ENCODE results near the gene SWT1. TPM values are rescaled to one million over a fixed set of nuclear protein-coding genes. Genes with fewer than 3 reads are reported as not detected.

The SWT1 gene
- total and polyA plus RNA-seq, 7 donors: 1.7 to 6.1 (median 3.6) TPM

DNA sequence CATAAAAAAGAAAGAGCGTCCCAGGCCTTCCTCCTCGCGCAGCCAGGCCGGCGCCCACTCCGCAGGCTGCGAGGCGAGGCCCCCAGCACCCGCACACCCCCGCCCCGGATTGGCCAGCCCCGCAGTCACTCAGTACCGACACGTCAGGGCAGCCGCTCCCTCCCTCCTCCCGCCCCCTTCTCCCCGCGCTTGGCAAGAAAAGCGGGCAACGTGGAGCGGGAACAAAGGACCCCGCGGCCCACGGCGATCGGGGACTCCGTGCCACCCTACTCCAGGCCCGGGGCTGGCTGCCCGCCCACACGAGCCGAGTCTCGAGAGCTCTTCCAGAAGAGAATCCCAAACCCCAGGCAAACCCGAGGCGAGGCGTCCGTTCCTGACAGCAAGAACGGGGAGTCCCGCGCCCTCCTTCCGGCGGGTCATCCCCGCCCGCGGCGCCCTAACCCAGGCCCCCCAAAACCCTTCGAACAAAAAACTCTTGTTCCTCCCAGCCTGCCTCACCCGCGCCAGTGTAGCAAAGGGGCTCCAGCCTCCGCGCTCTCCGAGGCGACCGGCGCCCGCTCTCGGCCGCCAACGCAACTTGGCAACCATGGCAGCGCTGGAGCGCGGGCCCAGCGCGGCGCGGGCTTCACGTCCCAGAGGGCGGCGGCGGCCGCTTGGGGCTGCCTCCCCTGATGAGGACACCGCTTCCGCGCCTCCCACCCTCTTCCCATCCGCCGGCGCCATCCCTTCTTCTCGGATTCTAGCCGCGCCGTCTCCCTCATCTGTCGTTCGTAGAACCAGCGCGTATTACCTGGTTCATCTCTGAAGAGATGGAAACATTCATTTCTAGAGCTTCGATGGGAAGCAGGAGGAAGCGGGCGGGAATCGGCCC, 159.4 kb downstream of the SWT1 start:
- Histone ChIP-seq H3K4me1 (peaks cover 40% of the 10 kb centered on the region), H3K36me3 (ENCODE audit: insufficient read depth in 1 of 2, low read depth in 1 of 2) (no peaks in the 10 kb centered on the region), H3K27ac (peak overlapping the region; percentile 91), H3K4me3 (peak overlapping the region; percentile 92), H3K9me3 (no peaks in the 10 kb centered on the region), H3K27me3 (ENCODE audit: insufficient read depth in 3 of 3, low read length in 2 of 3) (no peaks in the 10 kb centered on the region)
- peak; percentile 96 to 97 for DNase-seq
- intact Hi-C loops (cut with DNase I): loop anchor here (5.0 to 10.0 kb wide), 3 partner anchors 281 to 358 kb away; no protein-coding TSS in a partner anchor
- 0 to 1% (median 1%) methylated on average over 65 to 88 of the region's 88 CpGs for WGBS, 3 donors
- TF ChIP-seq, protein P1, sequence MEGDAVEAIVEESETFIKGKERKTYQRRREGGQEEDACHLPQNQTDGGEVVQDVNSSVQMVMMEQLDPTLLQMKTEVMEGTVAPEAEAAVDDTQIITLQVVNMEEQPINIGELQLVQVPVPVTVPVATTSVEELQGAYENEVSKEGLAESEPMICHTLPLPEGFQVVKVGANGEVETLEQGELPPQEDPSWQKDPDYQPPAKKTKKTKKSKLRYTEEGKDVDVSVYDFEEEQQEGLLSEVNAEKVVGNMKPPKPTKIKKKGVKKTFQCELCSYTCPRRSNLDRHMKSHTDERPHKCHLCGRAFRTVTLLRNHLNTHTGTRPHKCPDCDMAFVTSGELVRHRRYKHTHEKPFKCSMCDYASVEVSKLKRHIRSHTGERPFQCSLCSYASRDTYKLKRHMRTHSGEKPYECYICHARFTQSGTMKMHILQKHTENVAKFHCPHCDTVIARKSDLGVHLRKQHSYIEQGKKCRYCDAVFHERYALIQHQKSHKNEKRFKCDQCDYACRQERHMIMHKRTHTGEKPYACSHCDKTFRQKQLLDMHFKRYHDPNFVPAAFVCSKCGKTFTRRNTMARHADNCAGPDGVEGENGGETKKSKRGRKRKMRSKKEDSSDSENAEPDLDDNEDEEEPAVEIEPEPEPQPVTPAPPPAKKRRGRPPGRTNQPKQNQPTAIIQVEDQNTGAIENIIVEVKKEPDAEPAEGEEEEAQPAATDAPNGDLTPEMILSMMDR (IDR thresholded peaks at IDR 0.05): no peak
- peak; percentile 82 to 89 (median 84) for ATAC-seq

DNA sequence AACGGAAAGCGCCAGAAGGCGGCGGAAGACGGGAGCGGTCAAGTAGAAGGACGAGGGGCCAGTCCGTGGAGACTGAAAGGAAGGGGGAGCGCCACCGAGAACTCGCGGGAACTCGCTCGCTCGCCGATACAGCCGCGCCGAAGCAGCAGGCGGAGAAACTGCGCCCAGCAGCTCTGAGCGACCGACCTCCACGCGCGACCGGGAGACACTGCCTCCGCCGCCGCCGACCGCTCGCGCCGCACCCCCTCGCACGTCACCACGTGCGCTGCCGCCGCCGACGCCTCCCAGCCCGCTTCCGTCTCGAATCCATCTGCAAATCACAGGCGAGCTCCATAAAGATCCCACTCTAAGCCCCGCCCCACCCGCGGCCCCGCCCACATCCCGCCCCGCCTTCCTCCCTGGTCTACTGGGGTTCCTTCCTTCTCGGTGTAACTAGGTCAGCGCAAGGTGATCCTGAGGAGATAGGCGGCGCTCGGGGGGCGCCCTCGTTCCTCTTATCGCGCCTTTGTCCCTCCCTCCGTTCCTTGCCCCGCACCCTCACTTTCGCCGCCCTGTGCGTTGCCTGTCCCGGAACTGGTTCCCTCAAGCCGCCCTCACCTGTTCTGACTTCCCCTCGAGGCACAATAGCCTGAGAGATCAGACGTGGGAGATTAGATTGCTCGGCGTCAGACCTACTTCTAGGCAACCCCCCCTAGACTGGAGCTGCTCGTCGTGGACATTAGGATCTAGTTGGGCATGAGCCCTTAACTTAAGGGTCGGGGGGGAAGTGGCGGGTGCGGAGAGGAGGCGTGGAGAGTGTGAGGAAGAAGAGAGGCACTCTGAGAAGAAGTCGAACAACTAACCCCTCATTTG, 160.3 kb downstream of the SWT1 start, which contains the start of gene IVNS1ABP:
Gene IVNS1ABP (minus strand): TSS at position 210 of the 852 bp plus-strand sequence. CDS start 7,750 bp downstream, outside the sequence.
- Histone ChIP-seq H3K4me3 (peak within 1 kb of the TSS; percentile 92), H3K9me3 (no peaks in the 10 kb centered on the region), H3K27ac (peak within 1 kb of the TSS; percentile 91), H3K27me3 (ENCODE audit: insufficient read depth in 3 of 3, low read length in 2 of 3) (no peaks in the 10 kb centered on the region), H3K4me1 (peaks cover 33% of the 10 kb centered on the region), H3K36me3 (ENCODE audit: insufficient read depth in 1 of 2, low read depth in 1 of 2) (no peaks in the 10 kb centered on the region)
- ATAC-seq (peak; percentile 92 to 93 (median 92)), DNase-seq (peak; percentile 93 to 96)
- intact Hi-C loops (cut with DNase I): loop anchor here (5.0 to 10.0 kb wide), 3 partner anchors 280 to 358 kb away; no protein-coding TSS in a partner anchor
- TF ChIP-seq, protein P1 (IDR thresholded peaks at IDR 0.05): no peak
- WGBS, 3 donors: 1 to 2% (median 1%) methylated on average over 58 to 80 of the region's 80 CpGs

DNA sequence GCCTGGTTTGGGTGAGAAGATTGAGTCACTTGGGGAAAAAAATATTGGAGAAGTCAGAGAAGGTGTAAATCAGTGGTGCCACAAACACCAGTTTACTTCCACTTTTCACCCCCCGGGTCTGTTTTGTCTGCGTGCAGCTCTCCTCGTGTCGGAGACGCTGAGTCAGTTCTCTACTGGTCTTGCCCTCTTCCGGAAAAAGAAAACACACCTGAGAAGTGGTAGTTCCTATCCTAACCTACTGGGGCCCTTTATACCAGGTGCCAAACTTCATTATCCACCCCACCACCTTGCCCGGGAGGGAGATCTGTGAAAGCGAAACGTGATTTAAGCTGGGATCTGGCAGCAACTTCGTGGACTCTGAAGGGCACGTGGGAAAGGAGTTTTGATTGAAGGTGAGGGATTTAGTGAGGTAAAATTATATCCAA, 160.9 kb downstream of the SWT1 start:
- Histone ChIP-seq H3K4me3 (peak overlapping the region; percentile 92), H3K27ac (peak overlapping the region; percentile 91), H3K9me3 (no peaks in the 10 kb centered on the region), H3K36me3 (ENCODE audit: insufficient read depth in 1 of 2, low read depth in 1 of 2) (no peaks in the 10 kb centered on the region), H3K27me3 (ENCODE audit: insufficient read depth in 3 of 3, low read length in 2 of 3) (no peaks in the 10 kb centered on the region), H3K4me1 (peaks cover 27% of the 10 kb centered on the region)
- TF ChIP-seq, protein P1 (IDR thresholded peaks at IDR 0.05): no peak
- DNase-seq (peak; percentile 14 to 54), ATAC-seq (peak in 2 of 4 donors; percentile 1 to 6)
- WGBS, 3 donors: 24 to 49% (median 28%) methylated on average over 11 of the region's 11 CpGs
- intact Hi-C loops (cut with DNase I): loop anchor here (5.0 to 10.0 kb wide), 3 partner anchors 279 to 357 kb away; no protein-coding TSS in a partner anchor

DNA sequence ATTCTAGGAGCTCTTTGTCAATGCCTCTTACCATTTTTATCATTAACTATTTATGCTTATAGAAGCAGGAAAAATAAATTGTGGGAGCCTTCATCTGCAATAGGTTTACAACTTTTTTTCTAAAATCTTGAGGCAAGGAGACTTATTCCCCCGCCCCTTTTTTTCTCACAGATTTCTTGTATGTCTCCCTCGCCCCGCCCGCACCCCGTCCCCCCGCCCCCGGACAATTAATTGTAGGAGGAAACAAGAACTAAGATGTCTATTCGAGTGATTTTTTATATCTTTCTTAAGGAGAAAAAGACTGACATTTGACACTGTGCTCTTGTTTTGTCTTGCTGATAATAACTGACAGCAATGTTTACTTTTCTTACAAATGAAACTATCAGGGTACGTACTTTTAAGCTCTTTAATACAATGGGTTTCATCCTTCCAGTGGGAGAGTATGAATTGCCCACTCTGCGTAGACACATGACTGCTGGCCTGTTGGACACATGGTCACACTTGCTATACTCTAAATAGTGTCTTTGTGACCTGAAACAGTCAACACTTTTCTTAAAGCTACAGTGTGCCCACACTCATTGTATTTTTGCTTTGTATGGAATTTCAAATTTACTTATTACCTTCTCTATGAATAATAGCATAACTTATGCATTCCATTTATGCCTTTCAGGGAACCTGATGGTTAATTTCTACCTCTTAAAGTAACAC, 161.6 kb downstream of the SWT1 start:
- intact Hi-C loops (cut with DNase I): loop anchor here (5.0 to 10.0 kb wide), 3 partner anchors 279 to 356 kb away; no protein-coding TSS in a partner anchor
- H3K27me3 ChIP-seq (ENCODE audit: insufficient read depth in 3 of 3, low read length in 2 of 3): no peaks in the 10 kb centered on the region
- H3K4me1 ChIP-seq: peaks cover 21% of the 10 kb centered on the region
- H3K36me3 ChIP-seq (ENCODE audit: insufficient read depth in 1 of 2, low read depth in 1 of 2): no peaks in the 10 kb centered on the region
- H3K9me3 ChIP-seq: no peaks in the 10 kb centered on the region
- peak overlapping the region; percentile 91 for H3K27ac ChIP-seq
- 72 to 73% (median 73%) methylated on average over 10 of the region's 10 CpGs for WGBS, 3 donors
- TF ChIP-seq, protein P1 (IDR thresholded peaks at IDR 0.05): no peak
- no peak overlapping the region for H3K4me3 ChIP-seq
- ATAC-seq: no peak
- DNase-seq: no peak
